Liver (tissue), 9 donors: ENCODE data around the gene KMT5C. TPM values are rescaled to one million over a fixed set of nuclear protein-coding genes. Genes with fewer than 3 reads are reported as not detected.

ENCODE experiments used
- DNase-seq: peaks from one replicate; pipeline ENCODE4 v3.0.0-alpha.2; 2017; ENCODE audit warnings: low spot score
- H3K27ac ChIP-seq, 2 donors: one replicate each; pipeline ENCODE4 v1.7.0; 2013; ENCODE audit warnings: inconsistent platforms in 2 of 2, low read length in 2 of 2, control low read depth in 1 of 2, low read depth in 1 of 2, mild to moderate bottlenecking in 1 of 2
- H3K27me3 ChIP-seq, 4 donors: one replicate each; pipeline versions ENCODE4 v1.6.1 to v1.7.0; 2013; ENCODE audit warnings: low read length in 3 of 4, inconsistent platforms in 1 of 4, mild to moderate bottlenecking in 1 of 4, moderate library complexity in 1 of 4; ENCODE audit not compliant: control insufficient read depth in 4 of 4, insufficient read depth in 4 of 4
- H3K36me3 ChIP-seq, 4 donors: one replicate each; pipeline versions ENCODE4 v1.6.1 to v1.7.0; 2013; ENCODE audit warnings: low read length in 3 of 4, mild to moderate bottlenecking in 3 of 4, low read depth in 1 of 4, moderate library complexity in 1 of 4; ENCODE audit not compliant: control insufficient read depth in 4 of 4, insufficient read depth in 3 of 4
- H3K4me1 ChIP-seq, 4 donors: one replicate each; pipeline versions ENCODE4 v1.6.1 to v1.7.0; 2013; ENCODE audit warnings: low read length in 3 of 4, mild to moderate bottlenecking in 3 of 4, moderate library complexity in 1 of 4; ENCODE audit not compliant: control insufficient read depth in 4 of 4, insufficient read depth in 4 of 4
- H3K4me3 ChIP-seq, 3 donors: one replicate each; pipeline versions ENCODE4 v1.6.1 to v1.7.0; 2013; ENCODE audit warnings: low read length in 3 of 3, control low read depth in 1 of 3, low read depth in 1 of 3, mild to moderate bottlenecking in 1 of 3
- H3K9ac ChIP-seq, 2 donors: one replicate each; pipeline ENCODE4 v1.7.0; 2013; ENCODE audit warnings: low read length in 2 of 2, mild to moderate bottlenecking in 2 of 2, moderate library complexity in 2 of 2, control low read depth in 1 of 2, low read depth in 1 of 2
- H3K9me3 ChIP-seq, 4 donors: one replicate each; pipeline versions ENCODE4 v1.6.1 to v1.7.0; 2013; ENCODE audit warnings: low read length in 3 of 4; ENCODE audit not compliant: control insufficient read depth in 4 of 4
- EGR1 ChIP-seq, 2 donors: IDR thresholded peaks; 2 replicates each; pipeline ENCODE4 v1.6.1; 2016 to 2018; ENCODE audit warnings: antibody characterized with exemption in 2 of 2, low read depth in 2 of 2
- FOXA1 ChIP-seq: IDR thresholded peaks from 2 replicates; pipeline ENCODE4 v1.6.1; 2016; ENCODE audit warnings: antibody characterized with exemption
- FOXA2 ChIP-seq: IDR thresholded peaks from 2 replicates; pipeline ENCODE4 v1.6.1; 2016; ENCODE audit warnings: antibody characterized with exemption
- HNF4A ChIP-seq, 2 donors: conservative IDR thresholded peaks; 2 replicates each; pipeline ENCODE4 v1.6.1; 2016; ENCODE audit warnings: antibody characterized with exemption in 2 of 2, mild to moderate bottlenecking in 2 of 2
- HNF4G ChIP-seq: IDR thresholded peaks from 2 replicates; pipeline ENCODE4 v1.6.1; 2016; ENCODE audit warnings: antibody characterized with exemption
- JUND ChIP-seq, 2 donors: IDR thresholded peaks; 2 replicates each; pipeline ENCODE4 v1.6.1; 2016; ENCODE audit warnings: antibody characterized with exemption in 2 of 2
- RAD21 ChIP-seq, 2 donors: IDR thresholded peaks; 2 replicates each; pipeline ENCODE4 v1.6.1; 2016; ENCODE audit warnings: antibody characterized with exemption in 2 of 2, mild to moderate bottlenecking in 2 of 2
- RXRA ChIP-seq, 2 donors: IDR thresholded peaks; 2 replicates each; pipeline ENCODE4 v1.6.1; 2017 to 2018; ENCODE audit warnings: antibody characterized with exemption in 2 of 2, mild to moderate bottlenecking in 1 of 2
- SP1 ChIP-seq: IDR thresholded peaks from 2 replicates; pipeline ENCODE4 v1.6.1; 2018; ENCODE audit warnings: antibody characterized with exemption, mild to moderate bottlenecking
- YY1 ChIP-seq: IDR thresholded peaks from 2 replicates; pipeline ENCODE4 v1.6.1; 2016; ENCODE audit warnings: antibody characterized with exemption, mild to moderate bottlenecking
- WGBS: extraction: QIAGEN DNeasy Blood & Tissue Kit; methylation state at CpG from one replicate; pipeline ENCODE4 v1.1.7; 2013; 5-methylcytosine and 5-hydroxymethylcytosine counted together
- polyA plus RNA-seq, 2 donors: library from polyadenylated mRNA; stranded (reverse) in 1 of 2; unstranded in 1 of 2; fragments of 200-250 nt in 1 of 2; fragments of >200 nt in 1 of 2; fragmentation: Nextera tagmentation in 1 of 2; extraction: Ambion mirVana in 1 of 2; gene quantifications; one replicate each; pipeline versions ENCODE4 v1.2.1 to v1.2.3, GENCODE V29; 2013 to 2015
- total RNA-seq, 2 donors: library from RNA; depleted of rRNA; stranded (reverse); fragments of >200 nt; gene quantifications; one replicate each; pipeline ENCODE4 v1.2.3, GENCODE V29; 2014
- TF ChIP-seq, protein P1 (sequence below): IDR thresholded peaks from 2 replicates; pipeline ENCODE4 v1.6.1; 2016; ENCODE audit warnings: antibody characterized with exemption
- TF ChIP-seq, protein P2 (sequence below): IDR thresholded peaks from 2 replicates; pipeline ENCODE4 v1.6.1; 2016; ENCODE audit warnings: antibody characterized with exemption, mild to moderate bottlenecking
- TF ChIP-seq, protein P3 (sequence below): IDR thresholded peaks from 2 replicates; pipeline ENCODE4 v1.6.1; 2016; ENCODE audit warnings: antibody characterized with exemption
- TF ChIP-seq, protein P4 (sequence below): IDR thresholded peaks from 2 replicates; pipeline ENCODE4 v1.6.1; 2016; ENCODE audit warnings: antibody characterized with exemption
- TF ChIP-seq, protein P5 (sequence below): fragments of 150-350 bp; IDR thresholded peaks from 2 replicates; pipeline ENCODE4 v1.5.1; 2017; ENCODE audit warnings: improper control_type of control experiment, low read depth, low read length; ENCODE audit not compliant: missing input control
- donor health status: healthy.
- donor health status: healthy.
- donor health status: healthy.
- donor health status: healthy.
- donor health status: healthy.

The KMT5C gene
- total and polyA plus RNA-seq, 4 donors, result 1.1 to 11.6 (median 3.0) TPM

DNA sequence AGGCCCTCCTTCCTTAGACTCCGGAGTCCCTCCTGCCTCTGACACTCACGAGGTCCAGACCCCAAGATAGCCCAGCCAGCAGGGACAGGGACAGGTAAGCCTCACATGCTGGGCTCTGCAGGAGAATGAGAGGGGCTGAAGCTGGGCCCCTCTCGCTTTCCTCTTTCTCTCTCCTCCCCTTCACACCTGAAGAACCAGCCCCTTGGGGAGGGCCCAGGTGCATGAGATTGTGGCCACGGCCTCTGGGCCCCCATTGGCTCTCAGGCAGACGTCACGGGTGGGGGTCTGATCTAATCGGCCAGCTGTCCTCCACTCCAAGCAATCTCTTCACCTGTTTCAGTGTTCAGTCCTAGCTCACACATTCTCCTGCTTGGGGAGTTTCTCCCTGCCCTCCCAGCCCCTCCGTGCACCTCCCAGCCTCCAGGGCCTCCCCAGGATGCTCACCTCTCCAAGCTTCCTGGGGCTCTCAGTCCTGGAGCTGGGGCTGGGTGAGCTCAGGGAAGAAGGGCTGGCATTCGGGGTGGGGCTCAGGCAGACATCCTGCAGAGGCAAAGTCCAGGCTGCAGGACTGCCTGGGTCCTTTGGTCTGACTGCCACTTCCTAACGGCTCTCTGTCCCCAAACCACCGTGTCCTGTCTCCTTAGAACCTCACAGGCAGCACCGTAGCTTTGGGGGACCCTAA is 17.3 kb upstream of the KMT5C start:
- WGBS, result 58% methylated on average over 12 of the region's 12 CpGs
- no peak overlapping the region for H3K27ac ChIP-seq
- TF ChIP-seq RXRA (IDR thresholded peaks at IDR 0.05) (no peak), HNF4G (no peak), HNF4A (conservative IDR thresholded peaks at IDR 0.05) (no peak), FOXA1 (no peak), EGR1 (IDR thresholded peaks at IDR 0.05; ENCODE audit: low read depth in 2 of 2) (no peak)
- TF ChIP-seq, protein P1, sequence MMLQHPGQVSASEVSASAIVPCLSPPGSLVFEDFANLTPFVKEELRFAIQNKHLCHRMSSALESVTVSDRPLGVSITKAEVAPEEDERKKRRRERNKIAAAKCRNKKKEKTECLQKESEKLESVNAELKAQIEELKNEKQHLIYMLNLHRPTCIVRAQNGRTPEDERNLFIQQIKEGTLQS, result no peak
- TF ChIP-seq, protein P2, sequence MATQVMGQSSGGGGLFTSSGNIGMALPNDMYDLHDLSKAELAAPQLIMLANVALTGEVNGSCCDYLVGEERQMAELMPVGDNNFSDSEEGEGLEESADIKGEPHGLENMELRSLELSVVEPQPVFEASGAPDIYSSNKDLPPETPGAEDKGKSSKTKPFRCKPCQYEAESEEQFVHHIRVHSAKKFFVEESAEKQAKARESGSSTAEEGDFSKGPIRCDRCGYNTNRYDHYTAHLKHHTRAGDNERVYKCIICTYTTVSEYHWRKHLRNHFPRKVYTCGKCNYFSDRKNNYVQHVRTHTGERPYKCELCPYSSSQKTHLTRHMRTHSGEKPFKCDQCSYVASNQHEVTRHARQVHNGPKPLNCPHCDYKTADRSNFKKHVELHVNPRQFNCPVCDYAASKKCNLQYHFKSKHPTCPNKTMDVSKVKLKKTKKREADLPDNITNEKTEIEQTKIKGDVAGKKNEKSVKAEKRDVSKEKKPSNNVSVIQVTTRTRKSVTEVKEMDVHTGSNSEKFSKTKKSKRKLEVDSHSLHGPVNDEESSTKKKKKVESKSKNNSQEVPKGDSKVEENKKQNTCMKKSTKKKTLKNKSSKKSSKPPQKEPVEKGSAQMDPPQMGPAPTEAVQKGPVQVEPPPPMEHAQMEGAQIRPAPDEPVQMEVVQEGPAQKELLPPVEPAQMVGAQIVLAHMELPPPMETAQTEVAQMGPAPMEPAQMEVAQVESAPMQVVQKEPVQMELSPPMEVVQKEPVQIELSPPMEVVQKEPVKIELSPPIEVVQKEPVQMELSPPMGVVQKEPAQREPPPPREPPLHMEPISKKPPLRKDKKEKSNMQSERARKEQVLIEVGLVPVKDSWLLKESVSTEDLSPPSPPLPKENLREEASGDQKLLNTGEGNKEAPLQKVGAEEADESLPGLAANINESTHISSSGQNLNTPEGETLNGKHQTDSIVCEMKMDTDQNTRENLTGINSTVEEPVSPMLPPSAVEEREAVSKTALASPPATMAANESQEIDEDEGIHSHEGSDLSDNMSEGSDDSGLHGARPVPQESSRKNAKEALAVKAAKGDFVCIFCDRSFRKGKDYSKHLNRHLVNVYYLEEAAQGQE, result no peak
- TF ChIP-seq, protein P3, sequence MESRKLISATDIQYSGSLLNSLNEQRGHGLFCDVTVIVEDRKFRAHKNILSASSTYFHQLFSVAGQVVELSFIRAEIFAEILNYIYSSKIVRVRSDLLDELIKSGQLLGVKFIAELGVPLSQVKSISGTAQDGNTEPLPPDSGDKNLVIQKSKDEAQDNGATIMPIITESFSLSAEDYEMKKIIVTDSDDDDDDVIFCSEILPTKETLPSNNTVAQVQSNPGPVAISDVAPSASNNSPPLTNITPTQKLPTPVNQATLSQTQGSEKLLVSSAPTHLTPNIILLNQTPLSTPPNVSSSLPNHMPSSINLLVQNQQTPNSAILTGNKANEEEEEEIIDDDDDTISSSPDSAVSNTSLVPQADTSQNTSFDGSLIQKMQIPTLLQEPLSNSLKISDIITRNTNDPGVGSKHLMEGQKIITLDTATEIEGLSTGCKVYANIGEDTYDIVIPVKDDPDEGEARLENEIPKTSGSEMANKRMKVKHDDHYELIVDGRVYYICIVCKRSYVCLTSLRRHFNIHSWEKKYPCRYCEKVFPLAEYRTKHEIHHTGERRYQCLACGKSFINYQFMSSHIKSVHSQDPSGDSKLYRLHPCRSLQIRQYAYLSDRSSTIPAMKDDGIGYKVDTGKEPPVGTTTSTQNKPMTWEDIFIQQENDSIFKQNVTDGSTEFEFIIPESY, result no peak
- H3K4me1 ChIP-seq, result no peaks in the 10 kb centered on the region
- no peak overlapping the region for H3K4me3 ChIP-seq
- no peak for DNase-seq
- peaks cover 0 to 2% (median 0%) of the 10 kb centered on the region in 4 donors for H3K27me3 ChIP-seq
- no peak overlapping the region for H3K9ac ChIP-seq
- H3K36me3 ChIP-seq, result no peaks in the 10 kb centered on the region
- no peaks in the 10 kb centered on the region for H3K9me3 ChIP-seq

DNA sequence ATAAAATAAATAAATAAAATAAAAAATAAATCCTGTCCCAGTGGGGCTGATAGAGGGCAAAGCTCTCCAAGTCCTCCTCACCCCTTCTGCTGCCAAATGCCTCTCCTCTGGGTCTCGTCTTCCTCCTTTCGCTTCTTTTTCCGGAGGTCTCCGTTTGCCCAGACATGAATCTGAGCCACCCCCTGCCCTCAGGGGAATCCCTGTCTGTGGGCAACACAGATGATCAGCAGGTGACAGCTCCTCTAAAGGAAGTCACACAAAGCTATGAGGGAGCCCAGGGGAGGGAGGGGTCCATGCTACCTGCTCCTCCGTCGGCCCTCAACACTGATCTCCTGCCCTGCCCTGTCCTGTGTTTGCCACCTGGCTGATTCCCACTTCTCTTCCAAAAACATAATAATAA is 15.0 kb upstream of the KMT5C start:
- Histone ChIP-seq H3K27ac (no peak overlapping the region), H3K4me1 (no peaks in the 10 kb centered on the region), H3K36me3 (no peaks in the 10 kb centered on the region), H3K27me3 (peaks cover 0 to 2% (median 0%) of the 10 kb centered on the region in 4 donors), H3K9me3 (no peaks in the 10 kb centered on the region), H3K4me3 (no peak overlapping the region), H3K9ac (no peak overlapping the region)
- TF ChIP-seq RXRA (IDR thresholded peaks at IDR 0.05), result no peak
- no peak for TF ChIP-seq FOXA1
- TF ChIP-seq JUND (IDR thresholded peaks at IDR 0.05), result no peak
- TF ChIP-seq FOXA2, result no peak
- no peak for TF ChIP-seq YY1
- TF ChIP-seq RAD21 (IDR thresholded peaks at IDR 0.05), result no peak
- TF ChIP-seq HNF4G, result no peak
- TF ChIP-seq, protein P4, sequence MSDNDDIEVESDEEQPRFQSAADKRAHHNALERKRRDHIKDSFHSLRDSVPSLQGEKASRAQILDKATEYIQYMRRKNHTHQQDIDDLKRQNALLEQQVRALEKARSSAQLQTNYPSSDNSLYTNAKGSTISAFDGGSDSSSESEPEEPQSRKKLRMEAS, result no peak
- TF ChIP-seq, protein P1, result no peak
- TF ChIP-seq, protein P2, result no peak
- TF ChIP-seq, protein P5, sequence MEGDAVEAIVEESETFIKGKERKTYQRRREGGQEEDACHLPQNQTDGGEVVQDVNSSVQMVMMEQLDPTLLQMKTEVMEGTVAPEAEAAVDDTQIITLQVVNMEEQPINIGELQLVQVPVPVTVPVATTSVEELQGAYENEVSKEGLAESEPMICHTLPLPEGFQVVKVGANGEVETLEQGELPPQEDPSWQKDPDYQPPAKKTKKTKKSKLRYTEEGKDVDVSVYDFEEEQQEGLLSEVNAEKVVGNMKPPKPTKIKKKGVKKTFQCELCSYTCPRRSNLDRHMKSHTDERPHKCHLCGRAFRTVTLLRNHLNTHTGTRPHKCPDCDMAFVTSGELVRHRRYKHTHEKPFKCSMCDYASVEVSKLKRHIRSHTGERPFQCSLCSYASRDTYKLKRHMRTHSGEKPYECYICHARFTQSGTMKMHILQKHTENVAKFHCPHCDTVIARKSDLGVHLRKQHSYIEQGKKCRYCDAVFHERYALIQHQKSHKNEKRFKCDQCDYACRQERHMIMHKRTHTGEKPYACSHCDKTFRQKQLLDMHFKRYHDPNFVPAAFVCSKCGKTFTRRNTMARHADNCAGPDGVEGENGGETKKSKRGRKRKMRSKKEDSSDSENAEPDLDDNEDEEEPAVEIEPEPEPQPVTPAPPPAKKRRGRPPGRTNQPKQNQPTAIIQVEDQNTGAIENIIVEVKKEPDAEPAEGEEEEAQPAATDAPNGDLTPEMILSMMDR, result no peak
- TF ChIP-seq SP1, result no peak
- 88% methylated on average over 6 of the region's 6 CpGs for WGBS
- no peak for DNase-seq
